ENCODE measurements around the gene TSHZ1. TPM values are rescaled to one million over a fixed set of nuclear protein-coding genes. Genes with fewer than 3 reads are reported as not detected.

TSHZ1 gene
- total and polyA plus RNA-seq, 4 donors = 4.2 to 6.6 (median 5.6) TPM

DNA sequence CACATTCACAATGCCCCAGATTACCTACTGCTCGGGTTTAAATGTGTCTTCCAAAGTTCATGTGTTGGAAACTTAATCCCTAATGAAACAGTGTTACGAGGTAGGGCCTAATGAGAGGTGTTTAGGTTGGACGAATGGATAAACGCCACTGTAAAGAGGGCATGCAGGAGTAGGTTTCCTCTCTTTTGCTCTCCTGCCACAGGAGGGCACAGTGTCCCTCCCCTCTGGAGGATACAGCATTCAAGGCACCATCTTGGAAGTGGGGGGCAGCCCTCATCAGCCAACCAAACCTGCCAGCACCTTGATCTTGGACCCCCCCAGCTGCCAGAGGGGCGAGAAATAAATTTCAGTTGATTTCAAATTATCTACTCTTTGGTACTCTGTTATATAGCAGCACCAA, 103.5 kb downstream of the TSHZ1 start:
- TF ChIP-seq RAD21 (IDR thresholded peaks at IDR 0.05) (no peak), SP1 (IDR thresholded peaks at IDR 0.05) (no peak), RXRA (IDR thresholded peaks at IDR 0.05) (no peak), NR2F2 (IDR thresholded peaks at IDR 0.05) (no peak), FOXA2 (IDR thresholded peaks at IDR 0.05) (no peak), HNF4A (conservative IDR thresholded peaks at IDR 0.05) (no peak), HNF4G (IDR thresholded peaks at IDR 0.05) (no peak), JUND (IDR thresholded peaks at IDR 0.05) (no peak), EGR1 (IDR thresholded peaks at IDR 0.05; ENCODE audit: low read depth in 2 of 2) (no peak), TAF1 (conservative IDR thresholded peaks at IDR 0.05) (no peak), GABPA (IDR thresholded peaks at IDR 0.05 in 1 of 2, conservative IDR thresholded peaks at IDR 0.05 in 1 of 2) (no peak), YY1 (IDR thresholded peaks at IDR 0.05) (no peak), FOXA1 (IDR thresholded peaks at IDR 0.05) (no peak)
- TF ChIP-seq, protein P1, sequence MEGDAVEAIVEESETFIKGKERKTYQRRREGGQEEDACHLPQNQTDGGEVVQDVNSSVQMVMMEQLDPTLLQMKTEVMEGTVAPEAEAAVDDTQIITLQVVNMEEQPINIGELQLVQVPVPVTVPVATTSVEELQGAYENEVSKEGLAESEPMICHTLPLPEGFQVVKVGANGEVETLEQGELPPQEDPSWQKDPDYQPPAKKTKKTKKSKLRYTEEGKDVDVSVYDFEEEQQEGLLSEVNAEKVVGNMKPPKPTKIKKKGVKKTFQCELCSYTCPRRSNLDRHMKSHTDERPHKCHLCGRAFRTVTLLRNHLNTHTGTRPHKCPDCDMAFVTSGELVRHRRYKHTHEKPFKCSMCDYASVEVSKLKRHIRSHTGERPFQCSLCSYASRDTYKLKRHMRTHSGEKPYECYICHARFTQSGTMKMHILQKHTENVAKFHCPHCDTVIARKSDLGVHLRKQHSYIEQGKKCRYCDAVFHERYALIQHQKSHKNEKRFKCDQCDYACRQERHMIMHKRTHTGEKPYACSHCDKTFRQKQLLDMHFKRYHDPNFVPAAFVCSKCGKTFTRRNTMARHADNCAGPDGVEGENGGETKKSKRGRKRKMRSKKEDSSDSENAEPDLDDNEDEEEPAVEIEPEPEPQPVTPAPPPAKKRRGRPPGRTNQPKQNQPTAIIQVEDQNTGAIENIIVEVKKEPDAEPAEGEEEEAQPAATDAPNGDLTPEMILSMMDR (IDR thresholded peaks at IDR 0.05; ENCODE audit: low read depth, low read length, missing input control) = no peak
- TF ChIP-seq, protein P2, sequence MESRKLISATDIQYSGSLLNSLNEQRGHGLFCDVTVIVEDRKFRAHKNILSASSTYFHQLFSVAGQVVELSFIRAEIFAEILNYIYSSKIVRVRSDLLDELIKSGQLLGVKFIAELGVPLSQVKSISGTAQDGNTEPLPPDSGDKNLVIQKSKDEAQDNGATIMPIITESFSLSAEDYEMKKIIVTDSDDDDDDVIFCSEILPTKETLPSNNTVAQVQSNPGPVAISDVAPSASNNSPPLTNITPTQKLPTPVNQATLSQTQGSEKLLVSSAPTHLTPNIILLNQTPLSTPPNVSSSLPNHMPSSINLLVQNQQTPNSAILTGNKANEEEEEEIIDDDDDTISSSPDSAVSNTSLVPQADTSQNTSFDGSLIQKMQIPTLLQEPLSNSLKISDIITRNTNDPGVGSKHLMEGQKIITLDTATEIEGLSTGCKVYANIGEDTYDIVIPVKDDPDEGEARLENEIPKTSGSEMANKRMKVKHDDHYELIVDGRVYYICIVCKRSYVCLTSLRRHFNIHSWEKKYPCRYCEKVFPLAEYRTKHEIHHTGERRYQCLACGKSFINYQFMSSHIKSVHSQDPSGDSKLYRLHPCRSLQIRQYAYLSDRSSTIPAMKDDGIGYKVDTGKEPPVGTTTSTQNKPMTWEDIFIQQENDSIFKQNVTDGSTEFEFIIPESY (IDR thresholded peaks at IDR 0.05) = no peak
- TF ChIP-seq, protein P3, sequence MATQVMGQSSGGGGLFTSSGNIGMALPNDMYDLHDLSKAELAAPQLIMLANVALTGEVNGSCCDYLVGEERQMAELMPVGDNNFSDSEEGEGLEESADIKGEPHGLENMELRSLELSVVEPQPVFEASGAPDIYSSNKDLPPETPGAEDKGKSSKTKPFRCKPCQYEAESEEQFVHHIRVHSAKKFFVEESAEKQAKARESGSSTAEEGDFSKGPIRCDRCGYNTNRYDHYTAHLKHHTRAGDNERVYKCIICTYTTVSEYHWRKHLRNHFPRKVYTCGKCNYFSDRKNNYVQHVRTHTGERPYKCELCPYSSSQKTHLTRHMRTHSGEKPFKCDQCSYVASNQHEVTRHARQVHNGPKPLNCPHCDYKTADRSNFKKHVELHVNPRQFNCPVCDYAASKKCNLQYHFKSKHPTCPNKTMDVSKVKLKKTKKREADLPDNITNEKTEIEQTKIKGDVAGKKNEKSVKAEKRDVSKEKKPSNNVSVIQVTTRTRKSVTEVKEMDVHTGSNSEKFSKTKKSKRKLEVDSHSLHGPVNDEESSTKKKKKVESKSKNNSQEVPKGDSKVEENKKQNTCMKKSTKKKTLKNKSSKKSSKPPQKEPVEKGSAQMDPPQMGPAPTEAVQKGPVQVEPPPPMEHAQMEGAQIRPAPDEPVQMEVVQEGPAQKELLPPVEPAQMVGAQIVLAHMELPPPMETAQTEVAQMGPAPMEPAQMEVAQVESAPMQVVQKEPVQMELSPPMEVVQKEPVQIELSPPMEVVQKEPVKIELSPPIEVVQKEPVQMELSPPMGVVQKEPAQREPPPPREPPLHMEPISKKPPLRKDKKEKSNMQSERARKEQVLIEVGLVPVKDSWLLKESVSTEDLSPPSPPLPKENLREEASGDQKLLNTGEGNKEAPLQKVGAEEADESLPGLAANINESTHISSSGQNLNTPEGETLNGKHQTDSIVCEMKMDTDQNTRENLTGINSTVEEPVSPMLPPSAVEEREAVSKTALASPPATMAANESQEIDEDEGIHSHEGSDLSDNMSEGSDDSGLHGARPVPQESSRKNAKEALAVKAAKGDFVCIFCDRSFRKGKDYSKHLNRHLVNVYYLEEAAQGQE (IDR thresholded peaks at IDR 0.05) = no peak
- TF ChIP-seq, protein P4, sequence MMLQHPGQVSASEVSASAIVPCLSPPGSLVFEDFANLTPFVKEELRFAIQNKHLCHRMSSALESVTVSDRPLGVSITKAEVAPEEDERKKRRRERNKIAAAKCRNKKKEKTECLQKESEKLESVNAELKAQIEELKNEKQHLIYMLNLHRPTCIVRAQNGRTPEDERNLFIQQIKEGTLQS (IDR thresholded peaks at IDR 0.05) = no peak
- TF ChIP-seq, protein P5, sequence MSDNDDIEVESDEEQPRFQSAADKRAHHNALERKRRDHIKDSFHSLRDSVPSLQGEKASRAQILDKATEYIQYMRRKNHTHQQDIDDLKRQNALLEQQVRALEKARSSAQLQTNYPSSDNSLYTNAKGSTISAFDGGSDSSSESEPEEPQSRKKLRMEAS (IDR thresholded peaks at IDR 0.05) = no peak
- H3K4me3 ChIP-seq (ENCODE audit: low read depth in 1 of 3, low read length in 3 of 3) = no peak overlapping the region
- no peak overlapping the region for H3K9ac ChIP-seq (ENCODE audit: low read depth in 1 of 2, low read length in 2 of 2)
- H3K36me3 ChIP-seq (ENCODE audit: control insufficient read depth in 4 of 4, insufficient read depth in 3 of 4, low read depth in 1 of 4, low read length in 3 of 4) = no peaks in the 10 kb centered on the region
- no peak overlapping the region for H3K27ac ChIP-seq (ENCODE audit: low read depth in 1 of 2, low read length in 2 of 2)
- H3K9me3 ChIP-seq (ENCODE audit: control insufficient read depth in 4 of 4, low read length in 3 of 4) = no peaks in the 10 kb centered on the region
- H3K27me3 ChIP-seq (ENCODE audit: control insufficient read depth in 4 of 4, insufficient read depth in 4 of 4, low read length in 3 of 4) = no peaks in the 10 kb centered on the region
- WGBS = 84% methylated on average over 5 of the region's 5 CpGs
- H3K4me1 ChIP-seq (ENCODE audit: control insufficient read depth in 4 of 4, insufficient read depth in 4 of 4, low read length in 3 of 4) = peaks cover 0 to 14% (median 2%) of the 10 kb centered on the region in 4 donors
- no peak for DNase-seq (ENCODE audit: low spot score)
